Spinal cord (tissue), 10 donors: ENCODE measurements around the gene SYCP2L. TPM values are rescaled to one million over a fixed set of nuclear protein-coding genes. Genes with fewer than 3 reads are reported as not detected.
"Not testable (repeated sequence)": the region's sequence is repeated elsewhere in the genome, so short reads cannot be mapped to it uniquely, and the experiment has no call there.

Experiments
- DNase-seq, 6 donors: peaks; one replicate each; pipeline versions ENCODE4 v3.0.0 to v3.0.0-alpha.2; 2013 to 2015; ENCODE audit warnings: low spot score in 6 of 6, low read depth in 4 of 6
- H3K27ac ChIP-seq: one replicate; pipeline ENCODE4 v1.5.1; 2013; ENCODE audit warnings: low read depth, low read length, control low read depth
- H3K27me3 ChIP-seq: one replicate; pipeline ENCODE4 v1.6.1; 2013; ENCODE audit warnings: low read length; ENCODE audit not compliant: control insufficient read depth, insufficient read depth
- H3K36me3 ChIP-seq: one replicate; pipeline ENCODE4 v1.6.1; 2013; ENCODE audit warnings: low read length; ENCODE audit not compliant: control insufficient read depth, insufficient read depth
- H3K4me1 ChIP-seq: one replicate; pipeline ENCODE4 v1.6.1; 2013; ENCODE audit warnings: low read length; ENCODE audit not compliant: control insufficient read depth, insufficient read depth
- H3K4me3 ChIP-seq: one replicate; pipeline ENCODE4 v1.5.1; 2013; ENCODE audit warnings: low read depth, low read length, control low read depth
- H3K9me3 ChIP-seq: one replicate; pipeline ENCODE4 v1.6.1; 2013; ENCODE audit warnings: low read length; ENCODE audit not compliant: control insufficient read depth, insufficient read depth
- WGBS: methylation state at CpG from one replicate; pipeline ENCODE4 v1.1.5; 2013; ENCODE audit warnings: missing lambda C conversion rate; ENCODE audit not compliant: insufficient coverage; 5-methylcytosine and 5-hydroxymethylcytosine counted together
- polyA plus RNA-seq, 2 donors: library from polyadenylated mRNA; unstranded; fragments of 120-200 nt; gene quantifications; one replicate each; pipeline ENCODE4 v1.2.1, GENCODE V29; 2013; ENCODE audit not compliant: insufficient read length in 2 of 2
- total RNA-seq, 2 donors: library from RNA; depleted of rRNA in 1 of 2; stranded (reverse); fragments of 120-200 nt in 1 of 2; fragments of >200 nt in 1 of 2; gene quantifications; one replicate each; pipeline versions ENCODE4 v1.2.3 to v1.2.4, GENCODE V29; 2013 to 2014
- donor health status: healthy.

The SYCP2L gene
- total and polyA plus RNA-seq, 4 donors: 2.8 to 5.9 (median 4.2) TPM

DNA sequence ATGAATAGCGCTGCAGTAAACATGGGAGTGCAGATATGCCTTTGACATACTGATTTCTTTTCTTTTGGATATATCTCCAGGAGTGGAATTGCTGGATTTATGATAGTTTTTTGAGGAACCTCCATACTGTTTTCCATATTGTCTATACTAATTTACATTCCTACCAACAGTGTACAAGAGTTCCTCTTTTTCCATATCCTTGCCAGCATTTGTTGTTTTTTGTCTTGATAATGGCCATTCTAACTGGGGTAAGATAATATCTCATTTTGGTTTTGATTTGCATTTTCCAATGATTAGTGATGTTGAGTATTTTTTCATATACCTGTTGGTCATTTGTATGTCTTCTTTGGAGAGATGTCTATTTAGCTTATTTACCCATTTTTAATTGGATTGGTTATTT, 3.3 kb downstream of the SYCP2L start:
- Histone ChIP-seq H3K9me3 (no peaks in the 10 kb centered on the region), H3K4me3 (no peak overlapping the region), H3K36me3 (no peaks in the 10 kb centered on the region), H3K27ac (no peak overlapping the region), H3K27me3 (peaks cover 27% of the 10 kb centered on the region), H3K4me1 (peaks cover 10% of the 10 kb centered on the region)
- no peak for DNase-seq
- WGBS: no CpG with 5 or more reads among the region's 1 CpG

DNA sequence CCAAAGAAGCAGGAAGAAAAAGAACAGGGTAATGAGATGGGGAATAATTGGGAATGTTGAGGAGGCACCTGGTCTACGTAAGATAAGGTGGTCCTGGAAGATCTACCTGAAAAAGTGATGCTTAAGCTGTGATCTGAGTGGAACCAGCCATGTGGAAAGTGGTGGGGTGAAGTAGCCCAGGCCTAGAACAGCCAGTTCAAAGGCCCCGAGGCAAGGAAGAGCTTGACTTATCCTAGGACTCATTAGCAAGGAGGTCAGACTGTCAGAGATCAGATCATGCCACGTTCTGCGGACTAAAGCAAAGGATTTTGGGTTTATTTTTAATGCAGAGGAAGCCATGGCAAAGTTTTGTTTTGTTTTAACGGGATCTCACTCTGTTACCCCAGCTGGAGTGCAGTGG, 5.1 kb downstream of the SYCP2L start:
- WGBS: 90% methylated on average over 5 of the region's 5 CpGs
- no peak for DNase-seq
- peaks cover 2% of the 10 kb centered on the region for H3K4me1 ChIP-seq
- H3K27me3 ChIP-seq: peaks cover 12% of the 10 kb centered on the region
- no peak overlapping the region for H3K27ac ChIP-seq
- no peak overlapping the region for H3K4me3 ChIP-seq
- H3K36me3 ChIP-seq: no peaks in the 10 kb centered on the region
- no peaks in the 10 kb centered on the region for H3K9me3 ChIP-seq

DNA sequence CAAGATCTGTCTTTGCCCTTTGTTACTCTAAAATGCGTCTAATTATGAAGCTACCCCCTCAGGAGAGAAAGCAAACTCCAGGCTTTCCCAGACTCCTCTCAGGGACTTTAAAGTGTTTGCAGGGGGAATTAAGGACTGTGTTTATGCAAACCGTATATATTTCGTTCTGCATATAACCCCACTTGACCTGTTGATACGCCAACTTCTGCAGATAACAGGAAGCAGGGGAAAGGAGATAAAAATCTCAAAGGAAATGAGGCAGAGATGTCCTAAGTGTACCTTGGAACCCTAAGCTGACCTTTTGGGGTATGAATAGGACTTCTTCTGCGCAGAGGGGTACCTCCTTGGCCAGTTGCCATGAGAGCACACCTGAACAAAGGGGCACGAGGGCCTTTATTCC, 8.1 kb downstream of the SYCP2L start:
- Histone ChIP-seq H3K4me3 (no peak overlapping the region), H3K27ac (no peak overlapping the region), H3K9me3 (no peaks in the 10 kb centered on the region), H3K4me1 (no peaks in the 10 kb centered on the region), H3K27me3 (no peaks in the 10 kb centered on the region), H3K36me3 (no peaks in the 10 kb centered on the region)
- WGBS: no CpG with 5 or more reads among the region's 6 CpGs
- DNase-seq: no peak

GRCh38 chr6:10896691-10897090, 9.8 kb downstream of the SYCP2L start:
- no peak overlapping the region for H3K4me3 ChIP-seq
- no peaks in the 10 kb centered on the region for H3K9me3 ChIP-seq
- H3K27ac ChIP-seq: no peak overlapping the region
- no peaks in the 10 kb centered on the region for H3K4me1 ChIP-seq
- WGBS: 100% methylated on average over 1 of the region's 3 CpGs
- H3K27me3 ChIP-seq: no peaks in the 10 kb centered on the region
- no peak for DNase-seq
- H3K36me3 ChIP-seq: no peaks in the 10 kb centered on the region

- H3K9me3 ChIP-seq: no peaks in the 10 kb centered on the region
- no peak overlapping the region for H3K27ac ChIP-seq
- no peaks in the 10 kb centered on the region for H3K27me3 ChIP-seq
- no peak for DNase-seq
- WGBS: 70% methylated on average over 3 of the region's 4 CpGs
- no peaks in the 10 kb centered on the region for H3K36me3 ChIP-seq
- H3K4me3 ChIP-seq: no peak overlapping the region
- H3K4me1 ChIP-seq: no peaks in the 10 kb centered on the region
Observed at GRCh38 chr6:10901770-10902169, 14.9 kb downstream of the SYCP2L start.

DNA sequence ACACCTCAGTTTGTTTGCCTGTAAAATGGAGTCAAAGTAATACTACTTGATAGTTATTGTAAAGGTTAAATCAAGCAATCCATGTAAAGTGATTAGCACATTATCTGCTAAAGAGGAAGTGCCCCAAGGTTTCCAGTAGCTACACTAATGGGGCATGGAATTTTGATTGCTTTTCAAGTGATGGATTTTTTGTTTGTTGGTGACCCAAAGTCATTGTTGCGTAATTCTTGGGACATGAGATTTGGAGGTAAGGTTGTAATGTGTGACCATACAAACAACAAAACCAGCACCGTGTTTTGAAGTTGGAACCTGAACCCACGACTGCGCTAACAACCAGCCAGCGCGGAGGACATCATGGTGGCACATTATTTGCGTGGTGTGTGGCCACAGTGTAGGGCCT, 17.2 kb downstream of the SYCP2L start:
- Histone ChIP-seq H3K27ac (no peak overlapping the region), H3K36me3 (no peaks in the 10 kb centered on the region), H3K9me3 (no peaks in the 10 kb centered on the region), H3K27me3 (no peaks in the 10 kb centered on the region), H3K4me3 (no peak overlapping the region), H3K4me1 (no peaks in the 10 kb centered on the region)
- DNase-seq: no peak
- WGBS: 97% methylated on average over 6 of the region's 7 CpGs

GRCh38 chr6:10908228-10908627, 21.4 kb downstream of the SYCP2L start:
- DNase-seq: no peak

GRCh38 chr6:10919520-10919919, 32.7 kb downstream of the SYCP2L start:
- 95% methylated on average over 2 of the region's 3 CpGs for WGBS
- DNase-seq, H3K9me3 ChIP-seq, H3K27ac ChIP-seq, H3K36me3 ChIP-seq, H3K4me1 ChIP-seq, H3K27me3 ChIP-seq, H3K4me3 ChIP-seq: not testable (repeated sequence)

More at GRCh38 chr6:10908228-10908627, 21.4 kb downstream of the SYCP2L start:
- Histone ChIP-seq H3K27me3 (no peaks in the 10 kb centered on the region), H3K27ac (no peak overlapping the region), H3K4me1 (no peaks in the 10 kb centered on the region), H3K4me3 (no peak overlapping the region), H3K36me3 (no peaks in the 10 kb centered on the region), H3K9me3 (peaks cover 2% of the 10 kb centered on the region)
- WGBS: no CpG with 5 or more reads among the region's 1 CpG

GRCh38 chr6:10933126-10933525, 46.3 kb downstream of the SYCP2L start:
- WGBS: no CpG with 5 or more reads among the region's 1 CpG
- H3K27me3 ChIP-seq: no peaks in the 10 kb centered on the region
- H3K9me3 ChIP-seq: no peaks in the 10 kb centered on the region
- no peak for DNase-seq
- H3K36me3 ChIP-seq: no peaks in the 10 kb centered on the region
- H3K4me1 ChIP-seq: no peaks in the 10 kb centered on the region
- H3K27ac ChIP-seq: no peak overlapping the region
- H3K4me3 ChIP-seq: no peak overlapping the region

GRCh38 chr6:10939840-10940239, 53.0 kb downstream of the SYCP2L start:
- Histone ChIP-seq H3K27me3 (no peaks in the 10 kb centered on the region), H3K4me1 (no peaks in the 10 kb centered on the region), H3K36me3 (no peaks in the 10 kb centered on the region), H3K27ac (no peak overlapping the region), H3K4me3 (no peak overlapping the region), H3K9me3 (no peaks in the 10 kb centered on the region)
- no CpG with 5 or more reads among the region's 2 CpGs for WGBS
- no peak for DNase-seq
